Subcutaneous adipose tissue (tissue), 4 donors: ENCODE results near the gene VEPH1. TPM values are rescaled to one million over a fixed set of nuclear protein-coding genes. Genes with fewer than 3 reads are reported as not detected.

ENCODE experiments used
- CTCF ChIP-seq: fragments of 450-650 bp; IDR thresholded peaks from one replicate; pipeline ENCODE4 v1.5.1; 2016; ENCODE audit warnings: low read depth, mild to moderate bottlenecking, control low read depth, antibody characterized with exemption, moderate library complexity
- total RNA-seq, 4 donors: library from RNA; depleted of rRNA; stranded (reverse); fragments of >200 nt; gene quantifications; one replicate each; pipeline ENCODE4 v1.1.0, GENCODE V29; 2016

VEPH1 gene
- total RNA-seq, 4 donors from 2014 or later, result 0.44 to 11.9 (median 3.1) TPM

GRCh38 chr3:157463816-157464215 lies 39.4 kb downstream of the VEPH1 start:
- TF ChIP-seq CTCF, result no peak

GRCh38 chr3:157460253-157460652 lies 43.0 kb downstream of the VEPH1 start:
- TF ChIP-seq CTCF, result no peak

GRCh38 chr3:157459706-157460105 lies 43.5 kb downstream of the VEPH1 start:
- TF ChIP-seq CTCF, result no peak

GRCh38 chr3:157453824-157454223 lies 49.4 kb downstream of the VEPH1 start:
- no peak for TF ChIP-seq CTCF

GRCh38 chr3:157452097-157452496 lies 51.1 kb downstream of the VEPH1 start:
- TF ChIP-seq CTCF, result no peak

- TF ChIP-seq CTCF, result no peak
Observed at GRCh38 chr3:157447026-157447694, 56.1 kb downstream of the VEPH1 start.

- no peak for TF ChIP-seq CTCF
Observed at GRCh38 chr3:157445857-157446256, 57.4 kb downstream of the VEPH1 start.
